Measurements from ENCODE around the gene PRAMEF27.
"Not testable (repeated sequence)": the region's sequence is repeated elsewhere in the genome, so short reads cannot be mapped to it uniquely, and the experiment has no call there.

Gene PRAMEF27
- total RNA-seq = 0 reads per million in 2 donors

DNA sequence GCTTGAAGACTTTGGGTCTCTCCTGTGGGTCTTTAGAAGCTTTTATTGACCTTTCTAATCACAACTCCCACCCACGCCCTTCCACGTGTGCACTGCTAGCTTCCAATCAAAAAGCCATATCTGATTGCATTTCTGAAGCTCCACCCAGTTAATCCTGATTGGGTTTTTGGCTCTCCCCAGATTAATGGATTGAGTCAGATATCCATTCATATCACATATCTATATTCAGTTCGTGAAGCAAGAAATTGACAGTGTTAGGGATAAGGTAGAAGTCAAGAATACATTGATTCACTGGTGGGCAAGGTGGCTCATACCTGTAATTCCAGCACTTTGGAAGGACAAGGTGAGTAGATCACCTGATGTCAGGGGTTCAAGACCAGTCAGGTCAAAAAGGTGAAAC is at the start of gene PRAMEF27:
Gene PRAMEF27 (minus strand): TSS at position 101 of the 400 bp plus-strand sequence. CDS start 2,916 bp downstream, outside the sequence.
- not testable (repeated sequence) for DNase-seq

DNA sequence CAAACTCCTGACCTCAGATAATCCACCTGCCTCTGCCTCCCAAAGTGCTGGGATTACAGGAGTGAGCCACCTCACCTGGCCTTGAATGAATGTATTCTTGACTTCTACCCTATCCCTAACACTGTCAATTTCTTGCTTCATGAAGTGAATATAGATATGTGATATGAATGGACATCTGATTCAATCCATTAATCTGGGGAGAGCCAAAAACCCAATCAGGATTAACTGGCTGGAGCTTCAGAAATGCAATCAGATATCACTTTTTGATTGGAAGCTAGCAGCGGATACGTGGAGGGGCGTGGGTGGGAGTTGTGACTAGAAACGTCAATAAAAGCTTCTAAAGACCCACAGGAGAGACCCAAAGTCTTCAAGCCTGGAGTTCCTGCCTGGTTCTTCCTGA is 14.1 kb upstream of the PRAMEF27 start, which contains the start of gene PRAMEF25:
Gene PRAMEF25 (plus strand): TSS at position 301 of the 400 bp plus-strand sequence. CDS start 2,920 bp downstream, outside the sequence.
- not testable (repeated sequence) for DNase-seq

DNA sequence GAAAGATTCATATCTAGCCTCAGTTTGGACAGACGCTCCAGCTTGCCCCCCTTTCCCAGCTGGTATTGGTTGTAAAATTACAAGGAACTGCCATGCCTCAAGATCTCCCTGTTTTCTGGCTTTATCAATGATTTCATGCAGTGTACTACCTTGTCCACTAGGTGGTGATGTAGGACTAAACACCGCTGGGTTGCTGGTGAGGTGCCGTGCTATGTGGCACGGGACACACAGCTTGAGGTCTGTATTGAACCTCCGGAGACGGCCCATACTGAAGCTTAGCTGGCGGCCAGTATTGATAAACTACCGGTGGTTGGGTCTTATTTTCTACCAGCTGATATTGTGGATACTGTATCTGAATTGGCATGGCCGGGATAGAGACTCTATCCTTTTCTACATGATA is 36.5 kb downstream of the PRAMEF27 start:
- DNase-seq = not testable (repeated sequence)

- DNase-seq = not testable (repeated sequence)
Measured at GRCh38 chr1:13011932-13012331, 44.4 kb downstream of the PRAMEF27 start.

DNA sequence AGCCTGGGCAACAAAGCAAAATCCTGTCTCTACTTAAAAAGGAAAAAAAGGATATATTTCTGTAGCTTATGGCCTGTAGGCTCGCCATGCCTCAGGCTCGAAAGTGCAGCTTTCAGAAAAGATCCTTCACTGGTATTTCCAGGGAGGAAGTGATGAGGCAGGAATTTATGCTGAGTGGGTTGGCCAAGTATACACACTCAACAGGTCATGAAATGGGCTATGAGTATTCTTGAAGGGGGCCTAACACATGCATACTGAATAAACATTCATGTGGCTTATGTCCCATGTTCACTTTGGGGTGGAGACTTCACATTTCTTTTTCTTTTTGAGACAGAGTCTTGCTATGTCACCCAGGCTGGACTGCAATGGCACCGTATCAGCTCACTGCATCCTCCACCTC is 47.0 kb downstream of the PRAMEF27 start:
- not testable (repeated sequence) for DNase-seq

DNA sequence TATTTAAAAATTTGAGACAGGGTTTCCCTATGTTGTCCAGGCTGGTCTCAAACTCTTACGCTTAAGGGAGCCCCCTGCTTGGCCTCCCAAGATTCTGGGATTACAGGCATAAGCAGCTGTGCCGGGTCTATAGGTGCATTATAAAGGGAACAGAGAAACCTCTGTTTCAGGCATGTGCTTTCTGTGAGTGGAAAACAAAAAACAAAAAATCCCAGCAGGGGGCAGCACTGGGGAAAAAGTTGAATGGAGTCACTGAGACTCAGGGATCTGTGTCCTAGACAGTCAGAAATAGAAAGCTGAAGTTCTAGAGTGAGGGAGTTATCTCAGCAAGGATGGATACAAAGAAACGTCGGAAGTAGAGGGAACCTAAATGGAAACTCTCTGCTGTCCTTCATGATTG is 50.6 kb downstream of the PRAMEF27 start:
- not testable (repeated sequence) for DNase-seq
